SIG-M5 treated with dmso at 0.1 percent for 504 hours (cell line): Measurements from ENCODE around the gene DOCK3.

ENCODE experiments used
- DNase-seq: peaks from one replicate; lab custom pipeline; 2025; ENCODE audit not compliant: unreplicated experiment; lab: John Stamatoyannopoulos, UW

DOCK3 gene

DNA sequence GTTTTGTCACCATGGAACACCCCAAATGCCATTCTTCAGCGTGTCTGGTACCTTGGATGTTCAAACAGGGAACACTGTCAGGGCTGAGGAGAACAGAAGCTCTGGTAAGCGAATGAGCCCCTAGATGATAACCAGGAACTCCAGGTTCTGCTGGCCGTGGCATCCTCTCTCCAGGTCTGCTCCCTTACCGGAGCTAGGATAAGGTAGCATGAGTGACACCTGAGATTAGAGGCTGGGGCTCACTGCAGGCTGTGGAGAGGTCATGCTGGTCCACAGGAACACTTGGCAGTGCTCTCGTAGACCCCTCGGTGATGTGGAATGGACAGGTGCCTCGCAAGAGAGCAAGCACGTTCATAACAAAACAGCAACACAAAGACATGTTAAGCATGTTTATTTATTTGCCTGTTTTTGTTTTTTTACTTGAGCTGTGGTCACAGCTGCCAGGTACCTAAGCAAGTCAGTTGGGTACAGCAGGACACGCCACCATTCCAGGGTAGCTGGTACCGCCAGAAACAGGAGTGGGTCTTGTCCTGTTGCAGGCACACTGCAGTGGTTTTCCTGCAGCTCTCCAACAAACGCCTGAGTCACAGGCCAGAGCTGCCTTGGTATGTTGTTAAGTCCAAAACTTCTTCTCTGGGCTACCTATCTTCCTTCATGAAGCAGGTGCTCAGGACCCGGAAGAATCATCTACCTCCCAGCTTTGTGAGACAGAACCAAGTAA, 720.9 kb downstream of the DOCK3 start:
- no peak for DNase-seq

DNA sequence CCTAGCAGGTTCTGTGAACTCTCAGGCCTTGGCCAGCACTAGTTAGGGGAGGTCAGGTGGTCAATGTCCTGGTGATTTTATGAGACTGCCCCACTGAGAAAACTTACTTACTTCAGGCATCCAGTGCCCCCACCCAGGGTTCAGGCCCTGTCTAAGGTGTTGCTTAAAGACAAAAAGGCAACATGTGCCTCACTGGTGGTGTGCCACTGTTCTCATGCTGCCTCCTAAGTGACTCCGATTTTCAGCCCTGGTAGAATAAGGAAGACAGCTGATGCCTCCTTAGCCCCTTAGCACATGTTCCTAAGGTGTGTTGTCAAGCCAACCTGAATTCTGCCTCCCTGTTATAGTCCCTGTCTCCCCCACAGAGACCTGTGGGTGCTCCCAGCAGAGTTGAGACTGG, 721.7 kb downstream of the DOCK3 start:
- no peak for DNase-seq

DNA sequence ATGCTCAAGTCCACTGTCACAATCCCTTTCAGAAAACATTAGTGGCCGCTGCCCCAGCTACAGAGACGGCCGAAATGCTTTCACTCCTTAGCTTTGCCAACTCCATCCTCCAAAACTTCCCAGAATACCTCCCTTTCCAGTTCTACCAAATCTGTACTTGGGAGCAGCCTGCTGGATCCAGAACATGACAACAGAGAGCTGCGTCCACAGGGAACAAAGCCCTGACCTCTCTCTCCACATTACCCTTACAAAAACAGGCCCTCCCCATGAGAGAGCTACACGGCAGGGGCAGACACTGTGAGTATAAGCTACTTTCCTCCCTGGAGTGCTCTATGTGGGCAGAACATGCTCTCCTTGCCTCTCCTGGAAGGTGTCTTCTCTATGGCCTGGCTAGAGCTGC, 722.7 kb downstream of the DOCK3 start:
- DNase-seq: no peak

DNA sequence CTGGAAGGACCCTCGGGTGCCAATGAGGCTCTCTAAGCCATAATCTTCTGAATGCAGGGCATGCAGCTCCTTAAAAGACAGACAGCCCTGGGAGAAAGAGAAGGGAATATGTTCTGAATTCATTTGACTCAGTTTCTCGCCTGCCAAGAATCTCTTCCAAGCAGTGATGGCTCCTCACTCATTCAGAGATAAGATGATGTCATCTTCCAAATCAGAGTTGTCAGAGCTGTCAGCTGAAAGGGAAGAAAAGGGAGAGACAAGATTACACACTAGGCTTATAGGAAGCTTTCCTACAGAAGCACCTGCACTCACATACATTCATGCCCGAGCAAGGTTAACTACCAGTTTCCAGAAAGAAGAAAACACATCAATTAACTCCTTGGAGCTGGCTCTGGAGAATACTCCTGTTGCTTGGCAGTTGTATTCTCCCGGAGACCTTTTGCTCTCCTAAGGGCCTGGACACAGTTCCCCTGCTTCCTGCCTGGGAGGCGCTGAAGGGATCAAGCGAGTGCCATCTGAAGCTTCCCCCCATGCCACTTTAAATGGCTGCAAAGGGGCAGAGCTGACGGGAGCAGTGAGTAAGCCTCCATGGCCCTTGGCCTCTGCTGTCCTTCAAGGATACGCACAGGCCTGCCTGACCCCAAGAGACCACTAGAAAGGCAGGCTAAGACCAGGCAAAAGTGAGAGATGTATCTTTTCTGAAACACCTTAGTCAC, 724.0 kb downstream of the DOCK3 start:
- DNase-seq: no peak

DNA sequence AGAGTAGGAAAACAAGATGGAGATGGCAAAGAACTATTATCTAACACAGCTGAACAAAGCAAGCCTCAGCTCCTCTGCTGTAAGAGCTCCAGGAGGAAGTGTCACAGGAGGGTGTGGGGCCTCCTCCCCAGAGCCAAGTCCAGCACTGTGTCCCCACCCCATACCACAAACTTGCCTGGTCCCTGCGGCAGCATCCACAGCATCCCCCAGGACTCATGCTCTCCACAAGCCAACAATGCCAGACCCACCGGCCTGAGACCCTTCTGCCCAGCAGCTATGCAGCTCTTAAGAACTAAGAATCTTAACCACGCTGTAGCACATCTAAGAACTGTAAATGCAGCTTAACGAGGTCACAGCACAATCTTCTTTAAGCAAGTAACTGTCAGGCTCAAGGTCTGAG, 725.4 kb downstream of the DOCK3 start:
- no peak for DNase-seq

DNA sequence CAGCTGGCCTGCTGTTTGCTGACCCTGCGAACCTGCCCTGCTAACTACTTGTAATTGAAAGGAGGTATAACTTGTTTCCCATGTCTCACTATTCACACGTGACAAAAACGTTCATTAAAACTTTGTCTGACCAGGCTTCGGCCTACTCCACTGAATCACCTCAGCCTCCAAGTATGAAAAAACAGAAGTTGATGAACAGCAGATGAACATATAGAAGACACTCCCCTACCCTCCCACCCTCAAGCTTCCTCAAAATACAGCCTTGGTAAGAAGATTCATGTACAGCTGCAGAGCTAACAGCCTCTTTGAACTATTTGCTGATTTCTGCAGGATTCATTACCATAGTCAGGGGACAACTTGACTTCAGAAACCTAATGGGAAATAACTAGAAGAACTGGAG, 727.0 kb downstream of the DOCK3 start:
- DNase-seq: peak; percentile 70

DNA sequence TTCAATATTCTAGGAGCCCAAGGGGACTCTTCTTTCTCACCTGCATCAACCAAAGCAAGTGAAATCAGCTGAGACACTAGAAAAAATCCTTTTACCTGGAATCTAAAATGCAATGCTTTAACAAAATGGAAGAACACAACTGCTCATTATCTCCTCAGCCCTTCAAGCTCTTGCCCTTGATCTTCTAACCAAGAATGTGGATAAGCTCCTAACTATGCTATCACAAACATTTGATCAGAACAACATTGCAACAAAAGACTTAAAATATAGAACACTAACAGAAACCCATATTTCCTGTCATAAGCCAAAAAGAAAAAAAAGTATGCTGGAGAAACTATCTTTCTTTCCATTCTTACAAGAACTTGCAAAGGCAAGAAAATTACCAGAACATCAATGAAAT, 728.9 kb downstream of the DOCK3 start:
- no peak for DNase-seq

DNA sequence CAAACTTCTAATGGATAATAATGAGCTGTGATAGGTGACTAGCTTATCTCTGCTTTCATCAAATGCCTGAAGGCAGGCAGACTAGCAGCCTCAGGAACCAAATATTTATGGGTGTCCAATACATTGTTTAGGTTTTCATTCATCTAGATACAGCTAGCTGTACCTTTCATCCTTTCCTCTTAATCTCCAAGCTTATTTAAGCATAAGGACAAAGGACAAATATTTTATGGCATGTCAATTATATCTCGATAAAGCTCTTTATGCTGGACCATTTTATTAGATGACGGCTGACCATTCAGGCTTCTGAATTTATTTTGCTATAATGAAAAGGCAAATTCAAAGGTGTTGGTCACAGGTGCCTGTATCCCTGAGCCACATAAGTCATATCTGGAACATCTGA, 733.3 kb downstream of the DOCK3 start:
- DNase-seq: no peak

DNA sequence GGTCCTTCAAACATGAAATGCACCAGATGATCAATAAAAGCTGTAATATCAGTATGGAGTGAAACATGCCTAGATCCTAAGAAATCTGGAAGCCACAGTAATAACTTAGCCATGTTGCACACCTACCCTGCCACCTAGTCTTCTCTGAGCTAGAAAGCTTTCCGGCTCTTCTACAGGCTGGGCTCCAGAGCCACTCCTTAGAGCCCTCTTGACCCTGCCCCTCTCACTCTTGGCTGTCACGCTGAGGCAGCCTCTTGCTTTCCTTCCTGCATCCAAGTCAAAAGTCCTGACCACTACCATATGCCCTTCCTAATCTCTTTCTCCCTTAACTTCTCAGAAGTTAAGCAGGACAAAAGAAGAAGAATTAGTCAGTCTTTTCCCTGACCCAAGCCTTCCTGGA, 734.1 kb downstream of the DOCK3 start:
- no peak for DNase-seq

DNA sequence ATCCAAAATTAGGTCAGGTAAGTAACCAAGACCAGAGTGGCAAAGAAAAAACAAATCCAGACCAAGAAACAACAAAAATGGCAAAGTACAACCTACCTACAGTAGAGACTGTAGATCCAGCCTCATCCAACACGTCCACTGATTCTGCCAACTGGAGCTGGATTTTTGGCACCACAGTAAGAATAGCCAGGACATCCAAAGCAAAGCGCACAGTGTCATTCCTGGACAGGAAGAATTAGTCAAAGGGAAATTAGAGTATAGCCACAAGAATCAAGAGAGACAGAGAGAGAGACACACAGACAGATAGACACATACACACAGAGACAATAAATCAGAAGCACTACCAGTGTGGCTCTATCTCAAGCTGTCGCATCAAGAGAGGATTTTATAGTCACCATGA, 747.5 kb downstream of the DOCK3 start:
- no peak for DNase-seq

DNA sequence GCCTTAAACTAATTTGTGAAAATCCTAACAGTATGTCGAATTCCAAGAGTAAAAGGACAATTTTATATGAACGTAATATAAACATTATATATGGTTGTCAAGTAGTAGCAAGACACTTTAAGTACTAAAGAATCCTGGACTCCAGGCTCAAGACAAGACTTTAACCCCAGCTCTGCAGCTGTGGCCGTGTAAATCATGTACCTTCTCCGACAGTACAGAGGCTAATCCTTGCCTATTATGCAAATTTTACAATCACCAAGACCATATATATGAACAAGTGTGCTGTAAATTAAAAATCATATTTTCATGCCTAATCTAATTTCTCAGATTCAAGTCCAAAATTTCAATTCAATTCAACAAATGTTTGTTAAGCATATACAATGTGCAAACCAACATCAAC, 752.2 kb downstream of the DOCK3 start:
- no peak for DNase-seq

DNA sequence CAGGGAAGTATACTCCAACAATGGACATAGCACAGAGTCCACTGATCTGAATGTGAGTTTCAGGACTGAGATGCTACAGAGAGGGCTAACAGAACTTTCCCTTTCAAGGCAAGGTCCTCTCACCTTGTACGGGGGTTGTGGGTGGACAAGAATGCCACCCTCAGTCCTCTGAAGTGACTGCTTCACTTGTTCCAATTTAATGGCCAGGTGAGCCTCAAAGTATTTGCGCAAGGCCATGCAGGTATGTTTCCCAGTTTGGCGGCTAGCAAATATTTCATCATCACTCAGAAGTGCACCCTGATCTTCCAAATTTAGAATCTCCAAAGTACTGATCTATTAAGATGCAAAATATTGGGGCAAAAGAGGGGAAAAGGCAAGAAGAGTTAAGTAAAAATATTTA, 754.4 kb downstream of the DOCK3 start:
- no peak for DNase-seq
